Liver (tissue), 3 donors: ENCODE data around the gene THY1.
"Not testable (repeated sequence)": the region's sequence is repeated elsewhere in the genome, so short reads cannot be mapped to it uniquely, and the experiment has no call there.

ENCODE experiments used
- GABPA ChIP-seq, 2 donors: IDR thresholded peaks in 1 of 2; conservative IDR thresholded peaks in 1 of 2; 2 replicates each; pipeline ENCODE4 v1.6.1; 2016; ENCODE audit warnings: antibody characterized with exemption in 2 of 2, mild to moderate bottlenecking in 1 of 2, moderate library complexity in 1 of 2
- RAD21 ChIP-seq, 2 donors: IDR thresholded peaks; 2 replicates each; pipeline ENCODE4 v1.6.1; 2016; ENCODE audit warnings: antibody characterized with exemption in 2 of 2, mild to moderate bottlenecking in 2 of 2
- SP1 ChIP-seq: IDR thresholded peaks from 2 replicates; pipeline ENCODE4 v1.6.1; 2018; ENCODE audit warnings: antibody characterized with exemption, mild to moderate bottlenecking
- TF ChIP-seq, protein P1 (sequence below): fragments of 150-350 bp; IDR thresholded peaks from 2 replicates; pipeline ENCODE4 v1.5.1; 2017; ENCODE audit warnings: improper control_type of control experiment, low read depth, low read length; ENCODE audit not compliant: missing input control
- donor health status: healthy.
- donor health status: healthy.

DNA sequence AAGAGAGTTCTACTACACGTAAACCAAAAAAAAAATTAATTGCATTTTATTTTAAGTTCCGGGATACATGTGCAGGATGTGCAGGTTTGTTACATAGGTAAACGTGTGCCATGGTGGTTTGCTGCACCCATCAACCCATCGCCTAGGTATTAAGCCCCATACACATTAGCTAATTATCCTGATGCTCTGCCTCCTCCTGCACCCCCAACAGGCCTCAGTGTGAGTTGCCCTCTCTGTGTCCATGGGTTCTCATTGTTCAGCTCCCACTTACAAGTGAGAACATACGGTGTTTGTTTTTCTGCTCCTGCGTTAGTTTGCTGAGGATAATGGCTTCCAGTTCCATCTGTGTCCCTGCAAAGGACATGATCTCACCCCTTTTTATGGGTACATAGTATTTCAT is 32.7 kb upstream of the THY1 start:
- TF ChIP-seq GABPA (IDR thresholded peaks at IDR 0.05 in 1 of 2, conservative IDR thresholded peaks at IDR 0.05 in 1 of 2); RAD21 (IDR thresholded peaks at IDR 0.05); SP1: not testable (repeated sequence)
- TF ChIP-seq, protein P1, sequence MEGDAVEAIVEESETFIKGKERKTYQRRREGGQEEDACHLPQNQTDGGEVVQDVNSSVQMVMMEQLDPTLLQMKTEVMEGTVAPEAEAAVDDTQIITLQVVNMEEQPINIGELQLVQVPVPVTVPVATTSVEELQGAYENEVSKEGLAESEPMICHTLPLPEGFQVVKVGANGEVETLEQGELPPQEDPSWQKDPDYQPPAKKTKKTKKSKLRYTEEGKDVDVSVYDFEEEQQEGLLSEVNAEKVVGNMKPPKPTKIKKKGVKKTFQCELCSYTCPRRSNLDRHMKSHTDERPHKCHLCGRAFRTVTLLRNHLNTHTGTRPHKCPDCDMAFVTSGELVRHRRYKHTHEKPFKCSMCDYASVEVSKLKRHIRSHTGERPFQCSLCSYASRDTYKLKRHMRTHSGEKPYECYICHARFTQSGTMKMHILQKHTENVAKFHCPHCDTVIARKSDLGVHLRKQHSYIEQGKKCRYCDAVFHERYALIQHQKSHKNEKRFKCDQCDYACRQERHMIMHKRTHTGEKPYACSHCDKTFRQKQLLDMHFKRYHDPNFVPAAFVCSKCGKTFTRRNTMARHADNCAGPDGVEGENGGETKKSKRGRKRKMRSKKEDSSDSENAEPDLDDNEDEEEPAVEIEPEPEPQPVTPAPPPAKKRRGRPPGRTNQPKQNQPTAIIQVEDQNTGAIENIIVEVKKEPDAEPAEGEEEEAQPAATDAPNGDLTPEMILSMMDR = not testable (repeated sequence)
